Measurements from ENCODE around the gene RAB11FIP4. TPM values are rescaled to one million over a fixed set of nuclear protein-coding genes. Genes with fewer than 3 reads are reported as not detected.
"Not testable (repeated sequence)": the region's sequence is repeated elsewhere in the genome, so short reads cannot be mapped to it uniquely, and the experiment has no call there.

Gene RAB11FIP4
- total RNA-seq, 1 experiment from 2014 or later: 2.0 TPM

DNA sequence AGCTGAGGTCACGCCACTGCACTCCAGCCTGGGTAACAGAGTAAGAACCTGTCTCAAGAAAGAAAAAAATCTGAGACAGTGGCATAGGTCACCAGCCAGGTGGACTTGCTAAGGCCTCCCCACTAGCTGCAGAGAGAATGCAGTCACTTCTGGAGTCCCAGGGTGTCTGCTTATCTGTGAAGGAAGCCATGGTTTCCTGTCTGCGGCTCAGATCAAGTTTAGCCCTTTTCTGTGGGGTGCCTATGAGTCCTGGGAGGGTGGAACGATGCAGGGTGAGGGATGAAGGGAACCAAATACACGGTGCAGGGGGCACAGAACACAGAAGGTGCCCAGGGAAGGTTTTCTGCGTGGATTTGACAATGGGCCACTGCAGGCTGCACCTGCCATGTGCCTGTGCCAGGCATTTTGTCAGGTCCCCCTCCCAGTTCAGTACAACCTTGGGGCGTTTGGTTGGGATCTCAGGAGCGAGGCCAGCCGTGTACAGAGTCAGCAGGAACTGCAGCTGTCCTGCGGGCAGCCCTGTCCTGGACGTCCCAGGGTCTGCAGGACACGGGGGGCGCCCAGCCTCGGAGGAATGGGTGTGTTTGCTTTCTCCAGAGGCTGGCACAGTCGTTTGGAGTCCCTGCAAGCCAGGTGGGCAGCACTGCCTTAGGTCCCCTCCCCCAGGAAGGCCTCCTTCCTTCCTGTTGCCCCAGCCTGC is 41.8 kb downstream of the RAB11FIP4 start:
- no peak for DNase-seq (ENCODE audit: low read depth)

DNA sequence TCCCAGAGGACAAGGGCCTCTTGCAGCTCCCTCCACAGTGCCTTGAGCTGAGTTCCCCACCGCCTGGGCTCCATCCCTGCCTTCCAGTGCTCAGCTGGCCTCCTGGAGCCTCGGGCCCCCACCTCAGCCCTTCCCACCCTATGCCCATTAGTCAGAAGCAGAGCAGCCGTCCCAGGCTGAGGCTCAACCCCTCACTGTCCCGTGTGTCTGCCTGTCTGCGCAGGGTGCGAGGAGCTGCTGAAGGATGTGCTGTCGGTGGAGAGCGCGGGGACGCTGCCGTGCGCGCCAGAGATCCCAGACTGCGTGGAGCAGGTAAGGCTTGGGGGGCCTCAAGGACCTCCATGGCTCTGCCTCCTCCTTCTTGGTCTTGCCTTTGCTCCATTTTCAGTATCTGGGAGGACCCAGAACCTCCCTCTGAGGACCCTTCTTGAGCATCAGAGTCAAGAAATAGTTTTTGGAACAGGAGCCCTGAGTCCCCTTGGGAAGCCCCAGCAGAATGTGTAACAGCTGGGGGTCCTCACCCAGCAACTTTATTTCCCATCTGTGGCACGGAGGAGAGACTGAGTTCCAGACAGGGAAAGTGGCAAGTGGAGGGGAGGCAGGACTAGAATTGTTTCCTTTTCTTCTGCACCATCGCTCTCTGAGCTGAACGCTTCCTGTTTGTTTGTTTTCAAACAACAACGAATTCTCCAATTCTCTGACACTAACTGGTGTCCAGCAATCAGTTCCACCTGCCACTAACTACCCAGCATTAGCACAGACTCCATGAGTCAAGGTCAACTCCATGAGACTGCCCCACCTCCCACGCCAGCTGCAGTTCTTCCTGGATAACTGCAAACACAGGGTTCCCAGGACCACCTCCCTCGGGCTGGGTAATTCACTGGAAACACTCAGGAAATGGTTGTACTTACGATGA is 42.6 kb downstream of the RAB11FIP4 start:
- DNase-seq (ENCODE audit: low read depth): no peak

DNA sequence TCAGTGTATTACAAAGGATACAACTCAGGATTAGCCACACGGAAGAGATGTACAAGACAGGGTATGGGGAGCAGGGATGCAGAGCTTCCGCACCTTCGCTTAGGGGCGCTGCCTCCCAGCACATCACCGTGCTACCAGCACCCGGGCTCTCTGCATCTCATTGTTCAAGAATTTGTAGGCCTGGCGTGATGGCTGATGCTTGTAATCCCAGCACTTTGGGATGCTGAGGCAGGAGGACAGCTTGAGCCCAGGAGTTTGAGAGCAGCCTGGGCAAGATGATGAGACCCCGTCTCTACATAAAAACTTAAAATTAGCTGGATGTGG is 43.2 kb downstream of the RAB11FIP4 start:
- no peak for DNase-seq (ENCODE audit: low read depth)

DNA sequence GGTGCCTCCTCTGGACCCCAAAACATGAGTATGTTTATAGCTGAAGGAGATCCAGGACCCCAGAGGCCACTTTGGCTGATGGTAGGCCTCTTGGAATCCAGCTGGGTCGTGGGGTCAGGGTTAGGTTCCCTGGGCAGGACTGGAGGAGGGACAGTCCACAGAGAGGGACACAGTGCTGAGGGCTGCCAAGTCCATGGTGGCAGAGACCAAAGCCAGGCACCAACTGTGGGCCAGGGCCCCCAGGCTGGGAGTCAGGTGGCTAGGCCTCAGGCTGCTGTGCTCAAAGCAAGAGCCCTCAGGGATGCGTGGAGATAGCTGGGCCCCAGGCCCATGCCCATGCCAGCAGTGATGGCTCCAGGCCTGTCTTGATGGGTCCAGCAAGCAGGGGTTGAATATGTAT is 44.1 kb downstream of the RAB11FIP4 start:
- no peak for DNase-seq (ENCODE audit: low read depth)

DNA sequence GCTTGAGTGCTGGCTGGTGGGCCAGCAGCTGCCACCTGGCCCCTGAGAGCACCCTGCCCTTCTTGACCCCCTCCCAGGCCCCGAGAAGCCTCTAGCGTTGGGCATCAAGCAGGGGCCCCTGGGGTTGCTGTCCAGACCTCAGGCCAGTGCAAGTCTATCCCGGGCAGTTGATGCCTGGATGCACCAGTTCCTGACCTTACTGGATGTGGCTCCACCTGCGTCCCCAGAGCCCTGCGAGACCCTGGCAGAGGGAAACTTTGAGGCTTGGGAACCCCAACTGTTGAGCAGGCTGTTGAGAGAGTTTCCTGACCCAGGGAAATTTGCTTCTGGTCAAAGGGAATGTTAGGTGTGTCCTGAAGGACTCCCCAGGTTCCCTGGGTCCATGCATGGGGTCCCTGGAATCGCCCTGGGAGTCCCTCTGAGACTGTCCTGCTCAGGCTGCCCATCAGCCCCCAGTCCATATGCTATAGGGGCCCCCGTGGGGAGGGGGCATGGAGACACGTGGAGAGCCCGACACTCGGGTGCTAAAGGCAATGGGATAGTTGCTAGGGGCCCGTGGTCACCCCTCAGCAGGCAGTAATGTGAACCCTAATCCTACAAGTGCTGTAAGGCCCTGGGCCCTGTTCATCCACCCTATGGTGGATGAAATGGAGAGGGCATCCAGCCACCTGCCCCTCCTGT is 46.4 kb downstream of the RAB11FIP4 start:
- DNase-seq (ENCODE audit: low read depth): no peak

DNA sequence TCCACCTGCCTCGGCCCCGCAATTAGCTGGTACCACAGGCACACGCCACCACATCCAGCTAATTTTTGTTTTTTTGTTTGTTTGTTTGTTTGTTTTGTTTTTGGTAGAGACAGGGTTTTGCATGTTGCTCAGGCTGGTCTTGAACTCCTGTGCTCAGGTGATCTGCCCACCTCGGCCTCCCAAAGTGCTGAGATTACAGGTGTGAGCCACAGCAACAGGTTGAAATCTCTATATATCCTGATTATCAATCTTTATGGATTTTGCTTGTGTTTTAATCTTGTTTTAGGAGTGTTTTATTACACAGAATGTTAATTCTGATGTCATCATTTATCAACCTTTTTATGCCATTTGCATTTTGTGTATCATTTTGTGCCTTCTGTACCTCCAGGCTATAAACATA is 48.2 kb downstream of the RAB11FIP4 start:
- DNase-seq (ENCODE audit: low read depth): no peak

DNA sequence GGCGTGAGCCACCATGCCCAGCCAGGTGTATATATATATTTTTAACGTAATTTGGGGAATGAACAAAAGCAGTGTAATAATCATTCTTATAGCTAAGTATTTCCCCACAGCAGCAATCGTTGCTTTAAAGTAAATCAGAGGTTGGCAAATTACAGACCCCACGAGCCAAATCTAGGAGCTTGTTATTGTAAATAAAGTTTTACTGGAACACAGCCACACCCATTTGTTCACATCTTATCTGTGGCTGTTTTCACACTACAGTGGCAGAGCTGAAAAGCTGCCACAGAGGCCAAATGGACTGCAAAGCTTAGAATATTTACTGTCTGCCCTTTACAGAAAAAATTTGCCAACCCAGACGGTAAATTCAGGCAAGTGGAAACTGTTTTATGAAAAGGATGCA is 50.8 kb downstream of the RAB11FIP4 start:
- no peak for DNase-seq (ENCODE audit: low read depth)

DNA sequence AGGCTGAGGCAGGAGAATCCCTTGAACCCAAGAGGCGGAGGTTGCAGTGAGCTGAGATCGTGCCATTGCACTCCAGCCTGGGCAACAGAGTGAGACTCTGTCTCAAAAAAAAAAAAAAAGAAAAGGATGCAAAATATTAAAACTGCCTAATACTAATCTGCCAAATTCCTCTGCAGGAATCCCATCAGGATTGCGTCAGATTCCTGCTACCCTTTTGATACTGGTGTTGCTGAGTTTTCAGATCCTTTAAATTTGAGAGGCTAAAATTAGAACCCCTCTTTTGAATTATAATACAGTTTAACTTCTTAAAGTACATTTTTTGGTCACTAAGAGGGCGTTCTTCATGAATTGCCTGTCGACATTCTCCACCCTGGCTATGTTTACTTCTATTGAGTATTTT is 51.4 kb downstream of the RAB11FIP4 start:
- DNase-seq (ENCODE audit: low read depth): not testable (repeated sequence)

DNA sequence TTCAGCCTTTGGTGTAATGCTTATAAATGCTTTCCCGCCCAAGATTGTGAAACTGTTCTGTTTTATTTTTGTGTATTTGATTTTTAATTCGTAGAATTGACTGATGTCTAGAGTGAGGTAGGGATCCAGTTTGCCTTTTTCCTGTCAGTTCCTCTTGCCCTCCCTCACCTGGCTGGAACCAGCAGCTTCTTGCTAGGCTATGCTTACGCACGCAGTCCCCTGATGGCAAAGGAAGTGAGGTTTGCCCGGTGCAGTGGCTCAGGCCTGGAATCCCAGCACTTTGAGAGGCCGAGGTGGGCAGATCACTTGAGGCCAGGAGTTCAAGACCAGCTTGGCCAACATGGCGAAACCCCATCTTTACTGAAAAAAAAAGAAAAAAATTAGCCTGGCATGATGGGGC is 51.9 kb downstream of the RAB11FIP4 start:
- no peak for DNase-seq (ENCODE audit: low read depth)

DNA sequence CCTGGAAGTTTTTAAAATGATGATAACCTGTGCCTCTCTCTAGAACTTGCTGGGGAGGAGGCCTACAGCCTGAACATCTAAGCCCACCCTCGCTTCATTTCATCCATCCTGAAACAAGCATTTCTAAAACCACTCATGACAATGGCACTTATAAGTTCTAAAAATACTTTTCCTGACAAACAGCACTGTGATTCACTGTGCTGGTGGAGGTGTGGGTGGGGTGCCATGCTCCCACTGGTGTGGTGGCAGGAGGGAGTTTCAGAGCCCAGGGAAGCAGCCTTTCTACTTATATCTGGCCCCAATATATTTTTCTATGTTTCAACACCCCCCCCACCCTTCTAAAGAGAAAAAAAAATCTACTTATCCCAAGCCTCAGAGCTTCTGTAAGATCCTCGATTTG is 52.6 kb downstream of the RAB11FIP4 start:
- DNase-seq (ENCODE audit: low read depth): no peak

DNA sequence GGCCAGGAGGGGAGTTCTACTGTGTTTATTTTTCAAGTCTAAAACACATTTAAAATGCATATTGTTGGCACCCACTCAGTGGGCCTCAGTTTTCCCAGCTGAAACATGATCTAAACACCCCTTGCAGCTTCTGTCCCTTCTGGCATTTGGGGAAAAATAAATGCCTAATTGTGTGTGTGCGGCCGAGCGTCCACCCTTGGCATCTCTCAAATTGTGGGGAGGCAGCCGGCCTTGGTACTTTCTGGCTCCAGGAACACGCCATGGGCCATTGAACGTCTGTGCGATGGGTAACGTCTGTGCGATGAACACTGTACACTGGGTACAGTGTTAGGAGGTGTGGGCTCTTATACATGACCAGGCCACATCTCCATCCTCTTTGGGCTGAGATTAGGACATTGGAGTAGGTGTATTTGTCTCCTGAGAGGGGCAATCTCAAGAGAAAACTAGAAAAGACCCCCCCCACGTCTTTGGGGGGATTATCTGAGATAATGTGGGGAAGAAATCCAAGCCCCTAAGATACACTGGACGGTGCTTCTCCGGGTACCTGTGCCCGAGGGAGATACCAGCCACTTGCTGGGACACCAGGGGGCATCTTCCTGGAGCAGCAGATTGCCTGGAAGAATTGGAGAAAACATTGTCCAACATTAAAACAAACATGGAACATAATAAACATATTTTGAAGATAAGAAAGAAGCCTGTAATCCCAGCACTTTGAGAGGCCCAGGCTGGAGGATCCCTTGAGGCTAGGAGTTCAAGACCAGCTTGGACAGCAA is 54.9 kb downstream of the RAB11FIP4 start:
- DNase-seq (ENCODE audit: low read depth): no peak

DNA sequence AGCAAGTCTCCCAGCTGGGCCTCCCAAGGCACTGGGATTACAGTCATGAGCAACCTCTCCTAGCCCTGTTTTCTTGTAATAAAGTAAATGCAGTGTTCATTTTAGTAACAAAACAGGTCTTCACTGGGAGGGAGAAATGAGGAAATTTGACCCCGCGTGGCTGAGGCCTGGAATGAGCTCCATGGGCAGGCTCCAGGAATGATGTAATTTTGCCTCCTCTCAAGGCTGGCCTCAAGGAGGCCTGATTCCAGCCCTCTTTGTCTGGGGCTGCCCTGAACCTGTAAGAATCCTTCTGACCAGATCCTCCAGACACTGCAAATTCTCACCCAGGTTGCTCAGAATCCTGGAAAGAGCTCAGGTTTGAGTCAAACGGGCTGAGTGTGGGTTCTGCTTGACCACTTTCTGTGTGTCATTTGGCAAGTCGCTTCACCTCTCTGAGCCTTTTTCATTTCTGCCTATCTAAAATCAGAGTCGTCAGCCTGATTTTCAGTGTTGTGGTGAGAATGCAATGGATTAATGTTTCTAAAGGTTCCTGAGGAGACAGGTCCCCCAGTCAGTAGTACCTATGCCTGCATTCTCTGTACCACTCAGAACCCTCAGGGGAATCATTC is 57.1 kb downstream of the RAB11FIP4 start:
- peak; percentile 19 for DNase-seq (ENCODE audit: low read depth)

DNA sequence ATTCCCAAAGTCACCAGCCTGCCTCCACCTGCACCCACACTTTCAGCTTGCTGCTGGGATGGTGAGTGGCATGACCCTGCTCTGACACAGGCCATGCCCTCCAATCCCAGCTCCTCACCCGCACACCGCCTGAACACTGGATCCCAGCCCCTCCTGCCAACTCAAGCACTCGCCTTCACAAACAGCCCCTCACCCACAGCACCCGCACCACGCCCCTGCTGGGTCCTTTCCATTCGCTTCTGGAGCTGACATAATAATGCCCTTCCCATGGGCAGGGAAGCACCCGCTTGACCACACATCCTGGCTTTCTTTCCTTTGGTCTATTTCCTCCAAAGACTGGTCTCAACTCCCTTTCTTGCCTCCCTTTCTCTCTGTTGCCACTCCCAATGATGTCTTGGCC is 57.6 kb downstream of the RAB11FIP4 start:
- no peak for DNase-seq (ENCODE audit: low read depth)

DNA sequence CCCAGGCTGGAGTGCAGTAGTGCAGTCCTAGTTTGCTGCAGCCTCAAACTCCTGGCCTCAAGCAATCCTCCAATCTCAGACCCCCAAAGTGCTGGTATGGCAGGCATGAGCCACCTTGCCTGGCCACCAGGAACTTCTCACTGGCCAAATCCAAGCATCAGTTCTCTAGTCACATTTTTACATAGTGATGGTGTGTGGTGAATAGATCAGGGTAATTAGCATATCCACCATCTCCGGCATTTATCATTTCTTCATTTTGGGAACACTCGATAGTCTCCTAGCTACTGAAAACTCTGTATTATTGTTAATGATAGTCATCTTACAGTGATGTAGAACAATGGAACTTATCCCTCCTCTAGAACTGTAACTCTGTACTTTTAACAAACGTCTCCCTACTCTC is 58.3 kb downstream of the RAB11FIP4 start:
- DNase-seq (ENCODE audit: low read depth): no peak

DNA sequence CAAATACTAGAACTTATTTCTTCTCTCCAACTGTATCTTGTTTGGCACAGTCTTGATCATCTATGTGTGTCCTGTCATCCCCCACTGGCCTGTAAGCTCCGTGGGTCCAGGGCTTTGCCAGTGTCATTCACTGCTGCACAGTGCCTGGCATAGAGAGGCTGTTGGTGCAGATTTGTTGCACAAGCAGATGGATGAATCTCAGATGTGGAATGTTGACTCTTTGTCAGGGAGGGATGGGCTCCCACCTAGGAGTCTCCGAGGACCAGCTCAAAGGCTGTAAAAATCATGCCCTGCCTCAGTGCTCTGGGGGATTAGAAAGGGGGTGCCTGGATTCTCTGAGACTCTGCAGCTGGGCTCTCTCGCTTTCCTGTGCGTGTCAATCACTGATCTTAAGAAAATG is 60.6 kb downstream of the RAB11FIP4 start:
- no peak for DNase-seq (ENCODE audit: low read depth)

DNA sequence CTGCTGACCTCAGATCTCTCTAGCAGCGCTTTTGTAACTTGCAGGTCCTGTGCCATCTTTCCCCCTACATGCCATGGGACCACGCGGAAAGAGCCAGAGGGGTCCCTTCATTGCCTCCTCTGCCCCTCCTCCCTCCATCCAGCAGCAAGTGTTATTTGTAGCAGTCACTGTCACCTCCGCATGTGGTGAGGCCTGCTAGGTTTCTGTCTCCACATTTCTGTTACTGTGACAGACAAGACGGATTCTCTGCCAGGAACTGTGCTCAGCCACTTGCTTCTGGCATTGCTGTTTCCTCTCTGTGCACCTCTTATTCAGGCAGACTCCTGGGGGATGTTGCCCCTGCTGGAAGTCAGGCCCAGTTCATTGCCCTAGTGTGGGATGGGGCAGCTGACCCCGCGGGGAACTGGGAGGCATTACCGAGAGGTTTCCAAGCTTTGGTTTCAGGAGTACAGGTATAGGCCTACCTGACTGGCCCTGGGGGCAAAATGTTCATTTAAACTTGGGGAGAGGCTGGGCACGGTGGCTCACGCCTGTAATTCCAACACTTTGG is 61.2 kb downstream of the RAB11FIP4 start:
- no peak for DNase-seq (ENCODE audit: low read depth)

DNA sequence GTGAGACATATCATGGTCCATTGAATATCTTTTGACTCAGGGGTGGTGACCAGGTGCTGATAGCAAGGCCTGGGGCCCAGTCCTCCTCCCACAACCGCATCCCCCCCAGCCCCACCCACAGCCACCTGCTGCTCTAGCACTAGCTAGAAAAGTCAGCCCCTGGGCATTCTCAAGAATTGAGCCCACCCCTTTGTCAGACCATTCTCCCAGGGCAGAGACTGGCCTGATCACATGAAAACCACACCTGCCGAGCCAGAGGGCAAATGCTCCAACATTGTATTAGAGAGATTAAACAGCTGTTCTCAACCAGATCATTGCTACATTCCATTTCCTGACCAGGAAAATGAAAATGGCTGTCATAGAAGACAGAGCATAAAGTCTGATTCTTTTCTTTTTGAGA is 62.4 kb downstream of the RAB11FIP4 start:
- no peak for DNase-seq (ENCODE audit: low read depth)

DNA sequence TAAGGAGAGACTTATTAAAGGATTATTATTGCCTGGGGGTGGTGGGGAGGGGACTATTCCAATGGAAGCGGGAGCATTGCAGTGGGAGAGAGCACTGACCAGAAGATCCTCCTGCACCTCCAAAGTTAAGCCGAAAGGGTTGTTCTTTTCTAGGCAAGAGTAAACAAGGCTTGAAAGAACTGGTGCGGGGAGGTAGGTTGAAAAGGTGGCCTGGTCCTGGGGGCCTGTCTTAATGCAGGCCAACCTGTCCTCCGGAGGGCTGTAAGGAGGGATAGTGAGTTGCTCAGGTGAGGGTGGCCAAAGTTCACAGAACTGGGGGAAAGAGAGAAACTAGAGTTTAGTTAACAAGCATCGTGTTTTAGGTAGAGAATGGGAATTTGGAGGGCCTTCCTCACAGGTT is 65.3 kb downstream of the RAB11FIP4 start:
- no peak for DNase-seq (ENCODE audit: low read depth)

DNA sequence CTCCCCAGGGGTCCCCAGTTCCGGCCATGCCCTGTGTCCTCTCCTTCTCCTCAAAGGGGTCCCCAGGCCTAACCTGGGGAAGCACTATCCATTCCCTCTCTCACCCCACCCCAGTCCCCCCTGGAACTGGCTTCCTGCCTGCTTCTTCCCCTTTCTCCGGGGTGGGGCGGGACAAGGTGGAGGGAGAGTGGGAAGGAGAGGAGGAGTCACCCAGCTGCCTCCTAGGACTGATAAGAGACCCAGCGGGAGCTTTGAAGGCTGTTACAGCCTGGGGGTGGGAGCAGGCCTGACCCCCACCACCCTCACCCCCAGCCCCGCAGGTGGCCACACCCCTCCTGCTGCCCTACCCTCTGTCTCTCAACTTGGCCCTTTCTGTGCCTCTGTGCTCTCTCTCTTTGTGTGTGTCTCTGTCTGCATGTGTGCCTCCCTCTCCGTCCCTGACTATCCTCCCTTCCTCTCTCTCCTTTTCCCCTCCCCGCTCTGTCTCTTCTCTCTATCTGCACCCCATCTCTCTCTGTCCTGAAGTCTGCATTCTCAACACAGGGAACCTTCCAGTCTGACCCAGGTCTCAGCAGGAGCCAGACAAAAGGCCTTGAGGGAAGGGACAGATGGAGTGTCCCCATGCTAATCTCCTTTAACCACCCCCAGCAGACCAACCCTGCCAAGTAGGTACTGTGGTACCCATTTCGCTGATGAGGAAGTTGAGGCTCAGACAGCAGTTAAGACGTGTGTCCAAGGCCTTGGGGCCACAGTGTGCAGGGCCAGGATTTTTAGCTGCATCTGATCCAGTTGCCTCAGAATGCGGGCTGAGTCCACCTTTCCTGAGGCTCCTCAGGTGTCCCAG is 66.1 kb downstream of the RAB11FIP4 start:
- no peak for DNase-seq (ENCODE audit: low read depth)

DNA sequence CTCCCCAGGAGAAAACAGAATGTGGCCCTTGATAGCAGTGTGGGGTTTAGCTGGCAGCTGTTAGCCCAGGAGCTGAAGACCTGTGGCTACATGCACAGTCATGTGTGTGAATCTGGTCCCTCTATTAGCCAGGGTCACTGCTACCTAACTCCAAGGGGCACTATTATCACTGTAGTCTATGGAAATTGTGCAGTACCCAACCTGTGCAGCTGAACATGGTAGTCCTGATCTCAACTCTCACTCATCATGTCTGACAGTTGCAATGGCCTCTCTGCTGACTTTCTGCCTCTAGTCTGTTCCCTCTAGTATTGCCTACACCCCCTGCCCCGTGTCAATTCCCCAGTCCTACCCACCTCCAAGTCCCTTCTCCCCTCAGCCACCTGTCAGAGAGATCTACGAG is 67.4 kb downstream of the RAB11FIP4 start:
- DNase-seq (ENCODE audit: low read depth): no peak
